ENCODE data around the gene FSIP2.

DNA sequence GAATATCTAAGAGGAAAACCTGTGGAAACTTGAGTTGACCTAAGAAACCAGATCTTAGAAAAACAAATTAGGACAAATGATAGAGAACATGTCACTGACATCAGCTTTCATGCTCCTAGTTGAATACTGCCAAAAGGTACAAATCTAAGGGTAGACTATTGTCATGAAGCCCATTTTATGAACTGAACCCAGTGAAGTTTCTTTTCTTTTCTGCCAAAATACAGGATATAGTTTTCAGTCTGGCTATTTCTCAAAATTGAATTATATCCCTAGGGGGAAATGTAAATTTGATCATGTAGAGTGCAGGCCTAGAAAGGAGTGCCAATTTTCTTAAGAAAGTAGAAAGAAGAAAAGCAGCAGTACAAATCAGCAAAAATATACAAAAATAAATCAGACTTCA lies 46.6 kb downstream of the FSIP2 start:
- TF ChIP-seq, protein P1, sequence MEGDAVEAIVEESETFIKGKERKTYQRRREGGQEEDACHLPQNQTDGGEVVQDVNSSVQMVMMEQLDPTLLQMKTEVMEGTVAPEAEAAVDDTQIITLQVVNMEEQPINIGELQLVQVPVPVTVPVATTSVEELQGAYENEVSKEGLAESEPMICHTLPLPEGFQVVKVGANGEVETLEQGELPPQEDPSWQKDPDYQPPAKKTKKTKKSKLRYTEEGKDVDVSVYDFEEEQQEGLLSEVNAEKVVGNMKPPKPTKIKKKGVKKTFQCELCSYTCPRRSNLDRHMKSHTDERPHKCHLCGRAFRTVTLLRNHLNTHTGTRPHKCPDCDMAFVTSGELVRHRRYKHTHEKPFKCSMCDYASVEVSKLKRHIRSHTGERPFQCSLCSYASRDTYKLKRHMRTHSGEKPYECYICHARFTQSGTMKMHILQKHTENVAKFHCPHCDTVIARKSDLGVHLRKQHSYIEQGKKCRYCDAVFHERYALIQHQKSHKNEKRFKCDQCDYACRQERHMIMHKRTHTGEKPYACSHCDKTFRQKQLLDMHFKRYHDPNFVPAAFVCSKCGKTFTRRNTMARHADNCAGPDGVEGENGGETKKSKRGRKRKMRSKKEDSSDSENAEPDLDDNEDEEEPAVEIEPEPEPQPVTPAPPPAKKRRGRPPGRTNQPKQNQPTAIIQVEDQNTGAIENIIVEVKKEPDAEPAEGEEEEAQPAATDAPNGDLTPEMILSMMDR (IDR thresholded peaks at IDR 0.05), result no peak
- no peak for TF ChIP-seq EZH2phosphoT487 (IDR thresholded peaks at IDR 0.05)
